MCF 10A (cell line): ENCODE results near the gene TRIM5. TPM values are rescaled to one million over a fixed set of nuclear protein-coding genes. Genes with fewer than 3 reads are reported as not detected.
A peak's percentile ranks its signal among the peaks of the same experiment; 100 is the strongest.

Experiments used
- BruUV-seq: library from RNA; stranded (reverse); fragments of 400-500 nt; replicated peaks from 2 replicates; lab custom pipeline; 2021; lab: Mats Ljungman, UMichigan
- CTCF ChIA-PET: fragments of 300-600 bp; sonication (Branson Sonifier 250); formaldehyde crosslinking; extraction: SDS; loops from one replicate; lab custom pipeline; 2021; ENCODE audit warnings: antibody characterized with exemption, inconsistent platforms; lab: Yijun Ruan, JAX
- POLR2A ChIA-PET: fragments of 300-600, 350-650 bp; sonication (Branson Sonifier 250); formaldehyde crosslinking; extraction: SDS; loops from one replicate; lab custom pipeline; 2020; ENCODE audit warnings: antibody characterized with exemption, inconsistent platforms; lab: Yijun Ruan, JAX
- DNase-seq: peaks from one replicate; pipeline ENCODE4 v3.0.0-alpha.2; 2018; ENCODE audit not compliant: unreplicated experiment
- H3K27ac Mint-ChIP-seq: one replicate; pipeline ENCODE4 v1.8.0; 2022; ENCODE audit warnings: mild to moderate bottlenecking, low read depth, mixed read lengths; ENCODE audit not compliant: unreplicated experiment
- H3K27me3 Mint-ChIP-seq: one replicate; pipeline ENCODE4 v1.8.0; 2022; ENCODE audit warnings: mixed read lengths; ENCODE audit not compliant: insufficient read depth, unreplicated experiment
- H3K36me3 Mint-ChIP-seq: one replicate; pipeline ENCODE4 v1.8.0; 2022; ENCODE audit warnings: mild to moderate bottlenecking, moderate library complexity, mixed read lengths; ENCODE audit not compliant: insufficient read depth, unreplicated experiment
- H3K4me1 Mint-ChIP-seq: one replicate; pipeline ENCODE4 v1.8.0; 2022; ENCODE audit warnings: mixed read lengths; ENCODE audit not compliant: insufficient read depth, unreplicated experiment
- H3K4me3 Mint-ChIP-seq: one replicate; pipeline ENCODE4 v1.8.0; 2022; ENCODE audit warnings: mild to moderate bottlenecking, moderate library complexity, mixed read lengths; ENCODE audit not compliant: unreplicated experiment
- H3K9me3 Mint-ChIP-seq: one replicate; pipeline ENCODE4 v1.8.0; 2022; ENCODE audit warnings: mixed read lengths; ENCODE audit not compliant: unreplicated experiment
- CTCF ChIP-seq: fragments of 200-600 bp; IDR thresholded peaks from one replicate; pipeline ENCODE4 v1.8.0; 2022; ENCODE audit warnings: antibody characterized with exemption, mild to moderate bottlenecking; ENCODE audit not compliant: unreplicated experiment
- intact Hi-C: fragments of 100-400 bp; cut with micrococcal nuclease; formaldehyde crosslinking; loops from 2 replicates; pipeline ENCODE4 v1.14.1; 2022
- total RNA-seq: library from RNA; stranded (reverse); gene quantifications from 2 replicates; pipeline ENCODE4 v1.2.3, GENCODE V29; 2022

Gene TRIM5
- total RNA-seq, 1 experiment from 2014 or later: 27.9 TPM

- no TSS peak for BruUV-seq
- H3K36me3 Mint-ChIP-seq: peaks cover 6% of the 10 kb centered on the region
- no peaks in the 10 kb centered on the region for H3K9me3 Mint-ChIP-seq
- H3K27ac Mint-ChIP-seq: no peak overlapping the region
- H3K4me1 Mint-ChIP-seq: no peaks in the 10 kb centered on the region
- CTCF ChIA-PET: no interaction called here
- POLR2A ChIA-PET: no interaction called here
- intact Hi-C loops: loop anchor here (1.0 kb wide), 1 partner anchor 43 kb away; no protein-coding TSS in a partner anchor
- TF ChIP-seq CTCF: no peak
- no peak for DNase-seq
- H3K27me3 Mint-ChIP-seq: no peaks in the 10 kb centered on the region
- no peak overlapping the region for H3K4me3 Mint-ChIP-seq
Observed at GRCh38 chr11:5639953-5640352, 44.9 kb downstream of the TRIM5 start.

GRCh38 chr11:5631969-5632635 lies 52.8 kb downstream of the TRIM5 start:
- Mint-ChIP-seq H3K9me3 (no peaks in the 10 kb centered on the region), H3K4me1 (no peaks in the 10 kb centered on the region), H3K27me3 (no peaks in the 10 kb centered on the region), H3K4me3 (no peak overlapping the region), H3K27ac (no peak overlapping the region), H3K36me3 (peaks cover 7% of the 10 kb centered on the region)
- DNase-seq: no peak
- ChIA-PET CTCF (no interaction called here), POLR2A (no interaction called here)
- no peak for TF ChIP-seq CTCF
- intact Hi-C loops: no loop called here
- BruUV-seq: no TSS peak

- CTCF ChIA-PET: no interaction called here
- DNase-seq: no peak
Observed at GRCh38 chr11:5631417-5631816, 53.5 kb downstream of the TRIM5 start.

GRCh38 chr11:5626196-5626595 lies 58.7 kb downstream of the TRIM5 start:
- peak; percentile 17 for DNase-seq
- CTCF ChIA-PET: interaction anchor here (1.2 kb wide), 1 partner anchor 26 kb away, joined by 5 read pairs; no protein-coding TSS in a partner anchor
- intact Hi-C loops: no loop called here
- peaks cover 5% of the 10 kb centered on the region for H3K36me3 Mint-ChIP-seq
- no peak for TF ChIP-seq CTCF
- peak overlapping the region; percentile 81 for H3K4me3 Mint-ChIP-seq
- H3K27me3 Mint-ChIP-seq: no peaks in the 10 kb centered on the region
- H3K27ac Mint-ChIP-seq: peak overlapping the region; percentile 89
- no TSS peak for BruUV-seq
- POLR2A ChIA-PET: no interaction called here
- H3K9me3 Mint-ChIP-seq: no peaks in the 10 kb centered on the region
- peaks cover 21% of the 10 kb centered on the region for H3K4me1 Mint-ChIP-seq

More at GRCh38 chr11:5631417-5631816, 53.5 kb downstream of the TRIM5 start:
- Mint-ChIP-seq H3K36me3 (peaks cover 5% of the 10 kb centered on the region), H3K27ac (no peak overlapping the region), H3K27me3 (no peaks in the 10 kb centered on the region), H3K9me3 (no peaks in the 10 kb centered on the region), H3K4me3 (no peak overlapping the region), H3K4me1 (peaks cover 1% of the 10 kb centered on the region)
- TF ChIP-seq CTCF: no peak
- intact Hi-C loops: no loop called here
- POLR2A ChIA-PET: no interaction called here
- BruUV-seq: no TSS peak
